Motor neuron (in vitro differentiated cells): ENCODE measurements around the gene RAB31. TPM values are rescaled to one million over a fixed set of nuclear protein-coding genes. Genes with fewer than 3 reads are reported as not detected.

Source experiments
- ATAC-seq, 8 experiments: fragments of 200-7000 bp; cut with Tn5 transposase; replicated peaks in 6 of 8; 2 replicates each; pipeline ENCODE4 v1.8.0; 2021; ENCODE audit warnings: mild to moderate bottlenecking in 8 of 8, moderate library complexity in 8 of 8
- H3K27ac ChIP-seq, 2 donors: fragments of 250-450 bp; sonication (Bioruptor Pico); 2 replicates each; pipeline ENCODE4 v1.9.0; 2021; ENCODE audit warnings: antibody characterized with exemption in 2 of 2, mild to moderate bottlenecking in 2 of 2, moderate library complexity in 1 of 2
- H3K4me1 ChIP-seq, 2 donors: fragments of 250-450 bp; sonication (Bioruptor Pico); replicated peaks in 1 of 2; 2 replicates each; pipeline ENCODE4 v1.6.1; 2021; ENCODE audit warnings: antibody characterized with exemption in 2 of 2, mild to moderate bottlenecking in 2 of 2, moderate library complexity in 1 of 2
- H3K4me3 ChIP-seq, 5 donors: fragments of 250-450 bp; sonication (Bioruptor Pico); 2 replicates each; pipeline ENCODE4 v1.9.0; 2021; ENCODE audit warnings: antibody characterized with exemption in 5 of 5, mild to moderate bottlenecking in 5 of 5, moderate library complexity in 4 of 5
- WGBS, 10 experiments: fragments of 450-650 bp; shearing (Covaris generic); methylation state at CpG; one replicate each; pipeline ENCODE4 v1.0.0; 2022; 5-methylcytosine and 5-hydroxymethylcytosine counted together
- in situ Hi-C, 9 experiments: fragments of 400-800 bp; cut with MboI; loops; one replicate each; pipeline ENCODE4 v1.15.0; 2021; ENCODE audit warnings: low sequenced_read_pairs in 9 of 9, low pct_unique_long_range_greater_than_20kb in 2 of 9; ENCODE audit not compliant: unreplicated experiment in 9 of 9
- total RNA-seq, 8 experiments: library from RNA; unstranded; fragments of 300-600 nt; gene quantifications; 2 replicates each; pipeline versions ENCODE4 v1.2.3 to v1.2.4, GENCODE V29; 2022

RAB31 gene
- total RNA-seq, 8 experiments from 2014 or later, result 2.8 to 55.2 (median 21.1) TPM

DNA sequence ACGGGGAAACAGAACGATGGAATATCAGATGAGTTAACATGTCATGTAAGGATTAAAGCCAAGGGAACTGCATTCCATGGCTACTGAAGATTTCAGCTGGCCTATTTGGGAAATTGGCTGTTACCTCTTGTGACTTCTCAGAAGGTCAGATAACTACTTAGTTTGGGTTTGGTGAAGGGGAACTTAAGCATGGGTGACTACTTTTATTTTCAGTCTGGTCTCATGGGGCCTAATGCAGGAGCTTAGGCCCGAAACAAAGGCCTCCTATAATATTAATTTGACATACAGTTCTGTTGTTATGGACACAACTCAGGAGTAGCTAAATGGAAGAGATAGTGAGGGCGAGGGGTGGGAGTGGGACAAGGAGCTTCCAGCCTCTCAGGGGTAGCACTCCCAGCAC is 133.7 kb downstream of the RAB31 start:
- in situ Hi-C loops, result no loop called here
- ATAC-seq, result no peak
- whole genome bisulfite sequencing, 10 experiments, result 26 to 100% (median 74%) methylated on average over 1 to 3 of the region's 4 CpGs; no CpG with 5 or more reads in 3 of the 10 experiments
- Histone ChIP-seq H3K4me3 (no peak overlapping the region), H3K4me1 (peaks cover 0 to 8% of the 10 kb centered on the region in 2 donors), H3K27ac (no peak overlapping the region)

- 80 to 100% (median 87%) methylated on average over 1 to 5 of the region's 6 CpGs; no CpG with 5 or more reads in 5 of the 10 experiments for WGBS, 10 experiments
- no peak for ATAC-seq
- H3K4me1 ChIP-seq, result peaks cover 0 to 7% of the 10 kb centered on the region in 2 donors
- H3K27ac ChIP-seq, result no peak overlapping the region
- in situ Hi-C loops, result no loop called here
- H3K4me3 ChIP-seq, result no peak overlapping the region
Measured at GRCh38 chr18:9842448-9842847, 134.3 kb downstream of the RAB31 start.

DNA sequence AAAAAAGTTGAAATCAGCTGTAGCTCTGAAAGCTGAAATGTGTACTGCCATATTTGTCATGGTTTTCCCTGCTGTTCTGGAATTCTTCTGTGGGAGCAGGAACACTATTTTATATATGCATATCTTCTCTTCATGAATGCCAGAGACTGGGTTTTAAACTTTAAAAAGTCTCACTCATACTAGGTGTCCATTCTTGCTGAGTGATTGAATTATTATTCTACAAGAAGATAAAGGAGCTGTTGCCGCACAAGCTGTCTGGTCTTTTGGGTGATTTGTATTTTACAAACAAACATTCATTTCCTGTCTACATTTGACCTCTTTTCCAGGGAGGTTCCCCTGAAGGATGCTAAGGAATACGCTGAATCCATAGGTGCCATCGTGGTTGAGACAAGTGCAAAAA is 137.2 kb downstream of the RAB31 start:
- H3K27ac ChIP-seq, result no peak overlapping the region
- H3K4me1 ChIP-seq, result peaks cover 0 to 7% of the 10 kb centered on the region in 2 donors
- in situ Hi-C loops, result no loop called here
- no peak for ATAC-seq
- no peak overlapping the region for H3K4me3 ChIP-seq
- WGBS, 10 experiments, result 86 to 100% (median 94%) methylated on average over 1 to 3 of the region's 3 CpGs; no CpG with 5 or more reads in 3 of the 10 experiments

DNA sequence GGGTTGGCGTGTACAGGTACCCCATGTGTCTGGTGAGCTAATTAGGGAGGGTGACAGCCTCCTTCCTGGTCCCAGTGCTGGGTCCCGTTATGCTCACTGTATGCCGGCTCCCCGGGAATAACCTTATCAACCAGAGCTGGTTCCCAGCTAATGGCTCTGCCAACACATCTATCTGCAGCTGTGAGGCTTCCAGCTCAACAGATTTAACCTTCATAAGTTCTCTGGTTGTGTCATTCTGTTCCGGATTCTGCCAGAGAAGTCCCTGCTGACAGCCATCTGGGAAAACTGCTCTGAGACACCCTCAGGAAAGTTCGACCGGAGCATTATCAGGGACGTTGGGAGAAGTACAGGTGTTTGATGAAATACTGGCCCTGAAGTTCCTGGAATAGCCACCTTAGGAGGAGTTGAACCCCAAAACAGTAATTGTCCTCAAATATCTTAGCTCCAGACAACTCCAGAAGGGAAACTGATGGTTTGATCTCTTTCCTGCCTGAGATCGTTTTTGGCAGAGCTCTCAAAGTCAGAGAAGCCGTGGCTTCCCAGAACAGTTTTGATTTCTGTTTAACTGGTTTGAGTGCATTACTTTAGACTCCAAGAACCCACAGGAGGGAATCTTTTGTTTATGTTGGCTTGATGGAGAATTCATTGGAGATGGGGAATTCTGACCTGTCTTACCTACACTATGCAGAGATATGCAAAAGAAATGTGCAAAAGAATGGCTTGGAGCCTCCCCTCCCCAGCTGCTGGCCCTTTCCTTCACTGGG is 138.2 kb downstream of the RAB31 start:
- in situ Hi-C loops, result no loop called here

DNA sequence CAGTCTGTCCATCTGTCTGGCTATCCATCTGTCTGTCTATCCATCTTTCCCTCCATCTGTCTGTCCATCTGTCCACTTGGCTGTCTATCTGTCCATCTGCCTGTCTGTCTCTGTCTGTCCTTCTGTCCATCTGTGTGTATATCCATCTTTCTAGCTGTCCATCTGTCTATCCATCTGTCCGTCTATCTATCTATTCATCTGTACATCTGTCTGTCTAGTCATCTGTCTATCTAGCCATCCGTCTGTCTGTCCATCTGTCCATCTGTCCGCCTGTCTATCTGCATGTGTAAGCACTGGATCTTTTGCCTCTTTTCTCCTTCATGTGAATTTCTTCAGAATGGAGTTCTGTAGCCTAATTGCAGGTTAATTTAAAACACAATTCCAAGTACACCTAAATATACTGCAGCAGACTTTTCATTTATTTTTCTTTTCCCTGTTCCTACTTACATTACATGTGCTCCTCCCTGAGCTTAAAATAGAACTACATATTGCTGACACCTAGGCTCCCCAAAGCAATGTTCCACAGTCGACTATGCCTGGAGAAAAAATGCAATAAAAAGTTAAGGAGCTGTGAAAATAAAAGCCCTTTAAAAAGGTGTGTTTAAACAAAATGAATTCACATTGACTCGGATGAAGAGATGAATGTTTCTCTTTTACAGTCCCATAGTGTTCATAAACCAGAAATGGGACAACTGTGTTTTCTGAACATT is 140.2 kb downstream of the RAB31 start:
- H3K4me1 ChIP-seq, result no peaks in the 10 kb centered on the region
- ATAC-seq, result peak in 1 of 8 experiments; percentile 18
- no peak overlapping the region for H3K4me3 ChIP-seq
- 50 to 94% (median 88%) methylated on average over 2 to 5 of the region's 5 CpGs for WGBS, 10 experiments
- in situ Hi-C loops, result no loop called here
- no peak overlapping the region for H3K27ac ChIP-seq

More for the DNA sequence above, 138.2 kb downstream of the RAB31 start:
- ATAC-seq, result peak in 1 of 8 experiments; percentile 28
- peaks cover 0 to 7% of the 10 kb centered on the region in 2 donors for H3K4me1 ChIP-seq
- no peak overlapping the region for H3K4me3 ChIP-seq
- WGBS, 10 experiments, result 70 to 100% (median 90%) methylated on average over 1 to 7 of the region's 10 CpGs; no CpG with 5 or more reads in 1 of the 10 experiments
- no peak overlapping the region for H3K27ac ChIP-seq

GRCh38 chr18:9849407-9850283 is 141.5 kb downstream of the RAB31 start:
- Histone ChIP-seq H3K4me1 (no peaks in the 10 kb centered on the region), H3K27ac (no peak overlapping the region), H3K4me3 (no peak overlapping the region)
- WGBS, 10 experiments, result 60 to 93% (median 80%) methylated on average over 1 to 18 of the region's 18 CpGs
- no peak for ATAC-seq
- in situ Hi-C loops, result no loop called here

DNA sequence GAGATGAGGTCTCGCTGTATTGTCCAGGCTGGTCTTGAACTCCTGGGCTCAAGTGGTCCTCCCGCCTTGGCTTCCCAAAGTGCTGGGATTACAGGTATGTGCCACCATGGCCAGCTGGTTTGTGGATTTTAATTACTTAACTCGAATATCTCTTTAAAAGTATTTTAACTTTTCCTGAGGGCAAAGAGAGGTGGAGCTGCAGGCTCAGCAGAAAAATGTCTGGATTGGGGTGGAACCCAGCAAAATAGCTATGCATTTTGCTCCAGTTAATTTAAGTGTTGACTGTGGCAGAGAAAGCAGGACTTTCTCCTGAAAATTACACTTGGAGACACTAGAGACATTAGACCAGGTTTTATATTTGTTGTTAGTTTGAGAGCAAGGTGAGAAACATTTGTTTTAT is 142.2 kb downstream of the RAB31 start:
- H3K27ac ChIP-seq, result no peak overlapping the region
- WGBS, 10 experiments, result 66 to 100% (median 75%) methylated on average over 1 to 3 of the region's 3 CpGs; no CpG with 5 or more reads in 3 of the 10 experiments

GRCh38 chr18:9851511-9851910 is 143.4 kb downstream of the RAB31 start:
- peaks cover 0 to 3% of the 10 kb centered on the region in 2 donors for H3K4me1 ChIP-seq
- H3K4me3 ChIP-seq, result no peak overlapping the region
- WGBS, 10 experiments, result 83 to 100% (median 94%) methylated on average over 1 to 2 of the region's 2 CpGs; no CpG with 5 or more reads in 5 of the 10 experiments
- no peak overlapping the region for H3K27ac ChIP-seq
- no peak for ATAC-seq
- in situ Hi-C loops, result no loop called here

More for the DNA sequence above, 142.2 kb downstream of the RAB31 start:
- H3K4me3 ChIP-seq, result no peak overlapping the region
- H3K4me1 ChIP-seq, result no peaks in the 10 kb centered on the region
- in situ Hi-C loops, result no loop called here
- peak in 2 of 8 experiments; percentile 37 to 66 for ATAC-seq

- in situ Hi-C loops, result no loop called here
- 79 to 100% (median 94%) methylated on average over 2 to 5 of the region's 5 CpGs for WGBS, 10 experiments
- Histone ChIP-seq H3K4me1 (peaks cover 0 to 3% of the 10 kb centered on the region in 2 donors), H3K4me3 (no peak overlapping the region), H3K27ac (no peak overlapping the region)
- no peak for ATAC-seq
Measured at GRCh38 chr18:9852266-9853081, 144.4 kb downstream of the RAB31 start.

- peak in 1 of 8 experiments; percentile 66 for ATAC-seq
- in situ Hi-C loops, result no loop called here
- no peak overlapping the region for H3K27ac ChIP-seq
- peaks cover 5 to 17% of the 10 kb centered on the region in 2 donors for H3K4me1 ChIP-seq
- H3K4me3 ChIP-seq, result no peak overlapping the region
- WGBS, 10 experiments, result 80 to 100% (median 94%) methylated on average over 2 to 12 of the region's 12 CpGs
Measured at GRCh38 chr18:9854801-9855676, 146.9 kb downstream of the RAB31 start.

GRCh38 chr18:9855681-9856080 is 147.6 kb downstream of the RAB31 start:
- H3K27ac ChIP-seq, result no peak overlapping the region
- WGBS, 10 experiments, result 54 to 100% (median 63%) methylated on average over 1 to 8 of the region's 9 CpGs; no CpG with 5 or more reads in 2 of the 10 experiments
- H3K4me3 ChIP-seq, result no peak overlapping the region
- in situ Hi-C loops, result no loop called here
- peaks cover 5 to 17% of the 10 kb centered on the region in 2 donors for H3K4me1 ChIP-seq
- ATAC-seq, result peak in 1 of 8 experiments; percentile 54
